HG03565 (cell line): ENCODE results near the gene MED15.
"Not testable (repeated sequence)": the region's sequence is repeated elsewhere in the genome, so short reads cannot be mapped to it uniquely, and the experiment has no call there.

Experiments
- ATAC-seq: cut with Tn5 transposase; IDR thresholded peaks from one replicate; pipeline ENCODE4 v1.9.1; 2021; ENCODE audit warnings: mild to moderate bottlenecking, moderate library complexity; ENCODE audit not compliant: unreplicated experiment

The MED15 gene, protein sequence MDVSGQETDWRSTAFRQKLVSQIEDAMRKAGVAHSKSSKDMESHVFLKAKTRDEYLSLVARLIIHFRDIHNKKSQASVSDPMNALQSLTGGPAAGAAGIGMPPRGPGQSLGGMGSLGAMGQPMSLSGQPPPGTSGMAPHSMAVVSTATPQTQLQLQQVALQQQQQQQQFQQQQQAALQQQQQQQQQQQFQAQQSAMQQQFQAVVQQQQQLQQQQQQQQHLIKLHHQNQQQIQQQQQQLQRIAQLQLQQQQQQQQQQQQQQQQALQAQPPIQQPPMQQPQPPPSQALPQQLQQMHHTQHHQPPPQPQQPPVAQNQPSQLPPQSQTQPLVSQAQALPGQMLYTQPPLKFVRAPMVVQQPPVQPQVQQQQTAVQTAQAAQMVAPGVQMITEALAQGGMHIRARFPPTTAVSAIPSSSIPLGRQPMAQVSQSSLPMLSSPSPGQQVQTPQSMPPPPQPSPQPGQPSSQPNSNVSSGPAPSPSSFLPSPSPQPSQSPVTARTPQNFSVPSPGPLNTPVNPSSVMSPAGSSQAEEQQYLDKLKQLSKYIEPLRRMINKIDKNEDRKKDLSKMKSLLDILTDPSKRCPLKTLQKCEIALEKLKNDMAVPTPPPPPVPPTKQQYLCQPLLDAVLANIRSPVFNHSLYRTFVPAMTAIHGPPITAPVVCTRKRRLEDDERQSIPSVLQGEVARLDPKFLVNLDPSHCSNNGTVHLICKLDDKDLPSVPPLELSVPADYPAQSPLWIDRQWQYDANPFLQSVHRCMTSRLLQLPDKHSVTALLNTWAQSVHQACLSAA

DNA sequence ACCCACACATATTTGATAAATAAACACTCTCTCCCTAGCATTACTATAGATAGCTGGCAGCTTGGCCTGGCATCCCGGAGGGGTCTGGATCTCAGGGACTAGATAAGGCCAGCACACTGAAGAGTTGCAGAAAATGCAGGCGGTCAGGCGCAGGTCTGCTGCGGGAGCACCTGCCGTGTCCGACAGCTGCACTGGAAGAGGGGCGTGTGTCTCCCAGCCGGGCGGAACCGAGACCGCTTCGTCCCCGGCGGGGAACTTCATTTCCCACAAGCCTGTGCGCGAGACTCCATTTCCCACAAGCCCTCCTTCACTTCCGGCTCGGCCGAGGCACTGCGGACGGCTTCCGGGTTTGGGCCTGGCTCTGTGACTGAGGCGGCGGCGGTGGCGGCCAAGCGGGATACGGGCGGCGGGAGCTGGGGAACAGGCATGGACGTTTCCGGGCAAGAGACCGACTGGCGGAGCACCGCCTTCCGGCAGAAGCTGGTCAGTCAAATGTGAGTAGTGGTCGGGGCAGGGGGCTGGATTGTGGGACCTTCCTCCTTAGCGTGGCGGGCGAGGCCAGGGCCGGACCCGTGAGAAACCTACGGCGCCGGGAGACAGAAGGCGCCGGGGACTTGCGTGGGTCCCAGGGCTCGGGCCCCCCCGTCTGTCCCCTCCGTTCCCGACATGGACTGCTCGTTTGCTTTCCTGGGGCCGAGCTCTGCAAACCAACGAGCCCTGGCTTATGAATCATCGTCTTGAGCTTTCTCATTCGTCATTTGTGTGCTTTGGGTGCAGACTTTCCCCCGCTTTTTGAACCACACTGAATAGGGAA lies at the start of gene MED15:
Gene MED15 (plus strand): TSS at position 358 of the 814 bp plus-strand sequence. CDS start 69 bp downstream, at position 427.
- peak; percentile 68 for ATAC-seq

DNA sequence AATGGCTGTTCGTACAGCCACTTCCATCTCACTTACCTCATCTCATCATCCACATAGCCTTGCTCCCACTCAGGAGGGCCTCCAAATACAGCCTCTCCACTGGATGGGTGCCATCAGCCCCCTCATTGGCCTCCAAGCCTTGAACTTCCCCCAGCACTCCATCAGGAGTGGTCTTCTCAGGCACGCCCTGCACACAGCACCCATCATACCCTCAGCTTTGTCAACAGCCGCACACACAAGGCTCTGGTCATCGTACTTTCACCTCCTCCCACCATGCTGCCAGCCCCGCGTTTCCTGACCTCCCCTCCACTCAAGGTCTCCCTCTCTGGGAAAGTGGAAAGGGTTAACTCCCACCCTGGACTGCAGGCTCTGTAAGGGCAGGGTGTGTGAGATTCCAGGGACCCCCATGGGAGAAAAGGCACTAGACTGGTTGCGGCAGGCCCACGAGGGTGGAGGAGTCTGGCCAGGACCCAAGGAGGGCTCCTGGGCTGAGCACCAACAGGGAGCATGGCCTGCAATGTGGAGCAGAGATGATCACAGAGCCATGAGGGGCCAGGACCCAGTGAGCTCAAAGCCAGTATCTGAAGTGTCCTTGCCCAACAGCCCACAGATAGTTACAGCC lies 48.8 kb upstream of the MED15 start:
- no peak for ATAC-seq

DNA sequence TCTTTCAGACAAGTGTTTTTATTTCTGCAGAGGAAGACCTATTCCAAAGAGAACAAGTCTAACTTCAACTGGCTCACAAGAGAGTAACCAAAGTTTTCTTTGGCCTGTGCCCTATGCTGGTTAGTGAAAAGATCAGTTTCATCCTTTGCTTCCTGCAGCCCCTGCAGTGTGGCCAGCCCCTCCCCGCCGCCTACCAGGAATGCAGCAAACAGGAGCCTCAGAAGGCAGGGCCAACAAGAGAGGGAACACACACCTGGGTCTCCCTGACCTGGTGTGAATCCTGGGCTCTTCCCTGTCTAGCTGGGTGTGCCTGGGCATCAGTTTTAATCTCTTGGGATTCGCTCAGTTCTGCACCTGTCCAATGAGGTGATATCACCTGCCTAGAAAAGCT lies 48.3 kb upstream of the MED15 start:
- ATAC-seq: no peak

DNA sequence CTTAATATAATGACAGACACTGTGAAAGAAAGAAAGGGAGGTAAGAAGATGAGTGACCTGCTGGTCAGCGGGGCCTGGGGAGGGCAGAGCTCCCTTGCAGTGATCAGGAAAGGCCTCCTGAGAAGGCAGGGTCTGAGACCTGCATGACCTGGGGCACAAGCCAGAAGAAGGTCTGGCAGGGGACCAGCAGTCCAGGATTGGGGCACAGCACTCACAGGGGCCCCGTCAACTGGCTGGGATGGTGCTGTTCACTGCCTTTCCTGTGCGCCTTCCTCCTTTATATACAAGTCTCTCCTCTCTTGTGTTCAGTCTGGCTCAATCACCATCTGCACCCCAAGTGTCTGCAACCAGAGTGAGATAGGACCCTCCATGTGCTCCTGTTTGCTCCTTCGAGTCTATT lies 47.5 kb upstream of the MED15 start:
- no peak for ATAC-seq

DNA sequence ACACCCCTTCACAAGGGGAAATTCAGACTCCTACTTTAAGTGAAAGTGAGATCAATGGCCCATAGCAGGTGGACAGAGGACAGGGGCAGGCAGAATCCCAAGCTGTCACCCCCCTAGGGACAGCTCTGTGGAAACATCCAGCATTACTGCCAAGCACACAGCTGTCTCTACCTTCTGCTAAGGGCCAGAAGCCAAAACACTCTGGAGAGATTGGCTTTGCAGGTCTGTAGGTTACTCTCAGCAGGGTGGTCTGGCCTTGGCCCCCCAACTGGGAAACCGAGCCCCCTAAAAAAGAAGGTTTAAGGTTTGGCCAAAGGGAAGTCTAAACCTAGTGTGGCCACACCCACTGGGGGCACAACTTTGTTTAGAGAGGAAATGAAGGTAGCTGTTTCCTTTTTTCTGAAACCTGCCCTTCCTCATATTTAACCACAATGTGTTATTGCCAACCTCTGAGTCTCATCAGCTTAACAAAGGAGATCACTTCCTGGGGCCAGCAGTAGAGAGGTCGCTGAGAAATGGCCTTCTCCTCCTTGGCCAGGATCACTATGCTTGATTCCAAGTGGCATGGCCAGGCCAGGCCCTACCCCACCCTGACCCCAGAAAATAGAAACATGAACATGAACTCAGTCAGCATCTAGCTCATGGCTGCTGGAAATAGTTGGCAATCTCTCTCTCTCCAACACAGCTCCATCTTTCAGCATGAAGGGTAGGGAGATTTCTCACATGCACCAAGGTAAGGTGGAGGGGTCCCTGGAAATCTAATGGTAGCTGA lies 43.9 kb upstream of the MED15 start:
- ATAC-seq: no peak

DNA sequence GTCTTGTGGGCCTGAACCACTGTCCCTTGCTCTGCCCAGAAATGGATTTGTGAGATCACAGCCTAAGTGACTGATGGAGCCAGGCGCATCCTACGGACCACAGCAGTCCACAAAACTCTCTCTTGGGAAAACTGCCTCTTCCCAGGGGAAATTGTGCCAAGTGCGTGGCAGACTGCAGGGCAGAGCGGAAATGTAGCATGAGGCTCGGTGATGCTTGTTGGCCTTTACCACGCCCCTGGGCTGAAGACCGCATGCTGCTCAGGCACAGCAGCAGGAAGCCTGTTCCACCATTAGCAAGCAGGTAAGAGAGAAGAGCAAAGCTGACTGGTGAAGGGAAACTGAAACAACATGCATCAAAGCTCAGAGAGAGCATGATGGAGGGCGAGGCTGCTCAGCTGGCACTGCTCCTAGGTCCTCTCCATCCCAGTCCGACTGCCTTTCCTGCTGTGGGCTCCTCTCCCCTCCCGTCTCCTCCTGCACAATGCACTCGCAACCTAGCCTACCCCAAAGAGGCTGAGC lies 43.3 kb upstream of the MED15 start:
- ATAC-seq: no peak

DNA sequence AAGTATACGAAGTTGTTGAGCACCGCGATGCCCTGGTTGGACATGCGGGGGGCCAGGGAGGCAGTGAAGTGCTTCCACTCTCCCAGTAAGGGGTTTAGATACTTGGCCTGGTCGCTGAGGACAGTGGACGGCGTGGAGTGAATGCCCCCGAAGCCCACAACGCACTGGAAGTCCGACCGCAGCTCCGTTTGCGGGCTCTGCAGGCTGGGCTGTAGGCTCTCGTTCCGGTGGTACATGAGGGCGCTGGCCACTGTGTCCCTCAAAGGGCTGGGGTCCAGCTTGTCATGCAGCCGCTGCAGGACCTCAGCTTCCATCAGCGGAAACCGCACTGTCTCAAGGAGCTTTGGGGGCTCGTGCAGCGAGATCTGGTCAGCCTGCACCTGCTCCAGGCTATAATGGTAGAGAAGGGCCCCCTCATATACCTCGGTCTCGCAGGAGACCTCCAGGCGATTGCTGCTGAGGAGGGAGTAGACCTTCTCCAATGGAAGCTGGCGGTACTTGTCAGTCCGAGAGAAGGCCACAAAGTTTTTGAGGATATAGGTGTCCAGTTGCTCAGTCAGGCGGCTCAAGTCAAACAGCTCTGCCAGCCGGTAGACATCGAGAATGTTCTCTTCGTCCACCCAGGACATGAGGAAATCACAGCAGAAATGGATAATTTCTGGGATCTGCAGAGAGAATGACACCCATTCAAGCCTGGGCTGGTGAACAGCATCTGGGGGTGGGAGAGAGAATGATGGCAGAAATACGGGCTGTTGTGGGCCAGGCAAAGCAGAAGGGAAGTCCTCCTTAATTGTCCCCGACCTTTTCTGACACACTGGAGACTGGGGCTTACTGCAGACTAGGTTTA lies 42.3 kb upstream of the MED15 start:
- ATAC-seq: no peak

DNA sequence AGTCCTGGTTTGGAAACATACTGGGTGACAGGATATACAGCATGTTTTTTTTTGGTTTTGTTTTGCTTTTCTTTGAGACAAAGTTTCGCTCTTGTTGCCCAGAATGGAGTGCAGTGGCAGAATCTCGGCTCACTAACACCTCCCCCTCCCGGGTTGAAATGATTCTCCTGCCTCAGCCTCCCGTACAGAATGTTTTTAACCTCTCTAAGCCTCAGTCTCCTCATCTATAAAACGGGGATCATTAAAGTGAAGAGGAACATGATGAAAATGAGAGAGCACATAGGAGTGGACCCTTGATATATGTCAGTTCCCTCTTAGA lies 41.7 kb upstream of the MED15 start:
- no peak for ATAC-seq

DNA sequence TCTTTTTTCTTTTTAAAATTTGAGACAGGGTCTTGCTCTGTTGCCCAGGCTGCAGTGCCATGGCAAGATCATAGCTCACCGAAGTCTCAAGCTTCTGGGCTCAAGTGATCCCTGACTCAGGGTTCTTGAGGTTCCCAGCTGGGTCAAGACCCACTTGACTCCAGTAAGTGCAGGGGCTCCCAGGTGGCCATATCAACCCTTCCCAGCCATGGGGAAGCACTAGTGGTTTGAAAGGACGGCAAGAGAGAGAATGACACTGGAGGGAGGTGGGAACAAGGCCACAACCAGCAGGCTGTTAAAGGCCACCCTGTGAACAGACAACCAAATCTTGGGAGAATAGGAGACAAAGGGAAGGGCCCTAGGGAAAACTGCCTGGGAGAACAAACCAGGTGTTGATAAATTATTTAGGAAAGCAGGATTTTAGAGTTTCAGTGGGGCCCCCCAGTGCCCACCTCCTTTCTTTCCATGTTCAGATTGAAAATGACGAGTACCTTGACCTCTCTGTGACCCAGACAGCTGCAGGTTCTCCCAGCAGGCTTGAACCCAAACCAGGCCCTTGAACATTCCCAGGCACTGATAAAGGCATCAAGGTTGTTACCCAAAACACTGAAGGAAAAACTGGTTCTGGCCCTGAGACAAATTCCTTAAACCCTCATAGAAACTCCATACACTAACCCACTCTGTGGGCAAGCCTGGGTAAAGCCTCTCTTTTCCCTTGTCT lies 40.6 kb upstream of the MED15 start:
- ATAC-seq: no peak

DNA sequence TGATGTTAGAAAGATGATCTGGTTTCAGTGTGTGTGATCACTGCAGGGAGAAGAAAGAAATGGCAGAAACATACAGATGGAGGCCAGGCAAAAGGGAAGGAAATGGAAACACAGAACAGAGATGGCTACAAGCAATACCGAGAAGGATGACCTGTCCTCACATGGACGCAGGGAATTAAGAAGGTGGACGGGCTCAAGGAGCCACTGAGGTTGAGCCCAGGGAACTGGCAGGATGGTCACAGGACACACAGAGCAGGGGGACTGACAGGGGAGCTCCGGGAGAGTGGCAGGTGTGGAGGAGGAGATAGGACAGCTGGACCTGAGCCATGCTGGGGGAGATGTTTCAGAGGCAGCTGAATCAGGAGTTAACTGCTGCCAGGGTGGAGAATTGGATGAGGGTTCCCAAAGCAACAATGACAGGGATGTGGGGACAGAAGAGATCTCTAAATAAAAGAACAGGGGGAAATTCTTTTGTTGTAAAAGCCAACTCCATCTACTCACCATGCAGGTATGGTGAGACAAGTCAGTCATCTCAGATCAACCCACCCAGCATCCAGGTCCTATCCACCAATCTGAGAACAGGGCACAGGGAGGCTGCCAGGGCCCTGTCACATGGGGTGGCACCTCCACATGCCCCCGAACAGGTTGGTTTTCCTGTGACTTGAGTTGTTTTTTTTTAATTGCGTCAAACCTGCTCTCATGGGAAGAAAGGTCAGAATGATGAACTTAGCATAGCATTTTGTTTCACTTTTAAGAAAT lies 38.1 kb upstream of the MED15 start:
- no peak for ATAC-seq

DNA sequence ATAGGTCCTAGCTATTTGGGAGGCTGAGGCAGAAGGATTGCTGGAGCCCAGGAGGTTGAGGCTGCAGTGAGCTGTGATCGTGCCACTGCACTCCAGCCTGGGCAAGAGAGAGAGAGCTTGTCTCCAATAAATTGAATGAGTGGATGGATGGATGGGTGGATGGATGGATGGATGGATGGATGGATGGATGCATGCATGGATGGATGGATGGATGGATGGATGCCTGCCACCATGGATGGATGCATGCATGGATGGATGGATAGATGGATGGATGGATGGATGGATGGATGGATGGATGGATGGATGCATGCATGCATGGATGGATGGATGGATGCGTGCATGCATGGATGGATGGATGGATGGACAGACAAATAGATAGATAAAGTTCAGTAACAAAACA lies 36.9 kb upstream of the MED15 start:
- ATAC-seq: not testable (repeated sequence)

DNA sequence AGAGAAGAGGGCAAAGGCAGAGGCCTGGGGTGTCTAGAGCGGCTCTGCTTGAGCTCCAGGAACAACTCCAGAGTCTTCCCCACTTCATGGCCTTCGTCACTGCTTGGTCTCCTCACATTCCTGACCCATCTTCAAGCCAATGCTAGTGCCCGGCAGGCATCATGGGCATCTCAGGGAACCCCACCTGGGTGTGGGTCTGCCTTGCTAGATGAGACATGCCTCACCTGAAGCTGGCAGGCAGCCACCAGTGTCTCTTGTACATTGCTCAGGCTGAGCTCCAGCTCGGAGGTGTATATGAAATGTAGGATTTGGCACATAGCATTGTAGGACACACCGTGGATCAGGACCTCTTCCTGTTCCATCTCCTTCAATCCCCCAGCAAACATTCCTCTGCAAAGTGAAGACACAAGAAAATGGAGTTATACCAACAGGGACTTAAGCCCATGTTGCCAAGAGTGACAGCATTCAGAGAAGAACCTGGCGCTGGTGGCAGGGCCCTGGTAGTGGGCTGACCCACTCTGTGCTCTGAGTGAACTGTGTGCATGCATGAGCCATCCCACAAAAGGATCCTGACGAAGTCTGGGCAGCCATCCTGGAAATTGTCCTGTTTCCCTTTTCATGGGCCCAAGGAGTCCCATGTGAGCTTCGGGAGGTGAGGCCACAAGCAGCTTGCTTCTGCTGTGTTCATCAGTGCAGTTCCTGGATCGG lies 36.1 kb upstream of the MED15 start:
- no peak for ATAC-seq

DNA sequence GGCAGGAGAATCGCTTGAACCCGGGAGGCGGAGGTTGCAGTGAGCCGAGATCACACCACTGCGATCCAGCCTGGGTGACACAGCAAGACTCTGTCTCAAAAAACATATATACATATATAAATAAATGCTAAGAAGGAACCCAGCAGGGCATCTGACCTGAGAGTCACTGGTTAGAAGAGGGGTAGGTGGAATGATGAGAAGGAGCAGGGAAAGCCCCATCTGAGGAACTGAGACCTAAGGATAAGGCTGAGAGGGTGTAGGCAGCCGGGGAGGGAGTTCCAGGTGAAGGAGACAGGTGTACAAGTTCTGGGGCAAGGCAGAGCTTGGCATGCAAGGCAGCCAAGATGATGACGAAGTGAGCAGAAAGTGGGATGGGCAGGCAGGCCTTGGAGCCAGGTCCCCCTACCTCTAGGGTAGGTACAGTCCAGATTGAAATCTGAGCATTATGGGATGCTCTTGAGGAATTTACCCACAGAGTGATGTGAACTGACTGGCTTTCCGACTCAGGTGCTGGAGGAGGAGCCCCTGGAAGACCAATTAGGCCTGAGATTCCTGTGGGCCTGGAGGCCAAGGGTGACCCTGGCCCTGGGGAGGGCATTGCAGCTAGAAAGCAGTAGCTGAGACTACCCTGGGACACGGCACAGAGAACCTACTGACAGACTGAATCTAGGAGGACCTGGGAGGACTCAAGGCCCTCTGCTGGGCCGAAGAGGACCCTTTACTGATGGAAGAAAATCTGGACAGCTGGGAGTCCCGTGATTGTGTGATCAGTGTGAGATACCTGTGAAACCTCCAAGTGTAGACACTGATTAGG lies 34.6 kb upstream of the MED15 start:
- no peak for ATAC-seq

DNA sequence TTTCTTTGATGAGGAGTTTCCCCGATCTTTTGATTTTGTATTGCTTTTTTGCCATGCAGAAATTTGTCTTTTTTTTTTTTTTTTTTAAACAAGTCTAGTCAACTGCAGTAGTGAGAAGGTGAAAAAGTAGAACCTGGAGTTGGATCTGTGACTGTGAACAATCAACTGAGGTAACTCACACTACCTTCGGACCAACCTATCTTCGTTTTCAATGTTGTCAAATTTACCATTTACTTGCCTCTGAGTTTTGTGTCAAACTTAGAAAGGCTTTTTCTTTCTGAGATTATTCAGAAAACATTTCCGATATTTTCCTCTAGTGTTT lies 32.3 kb upstream of the MED15 start:
- ATAC-seq: no peak

DNA sequence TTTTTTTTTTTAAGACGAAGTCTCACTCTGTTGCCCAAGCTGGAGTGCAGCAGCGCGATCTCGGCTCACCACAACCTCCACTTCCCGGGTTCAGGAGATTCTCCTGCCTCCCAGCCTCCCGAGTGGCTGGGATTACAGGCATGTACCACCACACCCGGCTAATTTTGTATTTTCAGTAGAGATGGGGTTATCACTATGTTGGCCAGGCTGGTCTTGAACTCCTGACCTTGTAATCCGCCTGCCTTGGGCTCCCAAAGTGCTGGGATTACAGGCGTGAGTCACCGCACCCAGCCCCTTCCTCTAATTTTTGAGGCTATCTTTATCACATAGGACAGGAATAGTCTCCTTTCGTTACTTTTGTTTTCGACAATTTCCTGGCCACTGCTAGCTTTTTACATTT lies 31.8 kb upstream of the MED15 start:
- not testable (repeated sequence) for ATAC-seq

DNA sequence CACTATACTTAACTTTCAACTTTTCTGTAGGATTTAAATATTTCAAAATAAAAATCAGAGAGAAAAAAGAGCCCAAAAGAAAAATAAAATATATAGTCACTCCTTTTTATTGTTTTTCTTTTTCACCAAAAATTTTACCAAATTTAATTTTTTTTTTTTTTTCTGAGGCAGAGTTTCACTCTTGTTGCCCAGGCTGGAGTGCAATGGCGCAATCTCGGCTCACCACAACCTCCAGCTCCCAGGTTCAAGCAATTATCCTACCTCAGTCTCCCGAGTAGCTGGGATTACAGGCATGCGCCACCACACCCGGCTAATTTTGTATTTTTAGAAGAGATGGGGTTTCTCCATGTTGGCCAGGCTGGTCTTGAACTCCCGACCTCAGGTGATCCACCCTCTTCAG lies 29.4 kb upstream of the MED15 start:
- not testable (repeated sequence) for ATAC-seq
